Right lobe of liver (tissue), 4 donors: ENCODE data around the gene BCL10.
"Not testable (repeated sequence)": the region's sequence is repeated elsewhere in the genome, so short reads cannot be mapped to it uniquely, and the experiment has no call there.

Experiments used
- POLR2A ChIP-seq: fragments of 450-650 bp; IDR thresholded peaks from one replicate; pipeline ENCODE4 v1.6.1; 2017; ENCODE audit warnings: antibody characterized with exemption, mild to moderate bottlenecking
- TF ChIP-seq, protein P1 (sequence below), 4 donors: fragments of 200-600 bp in 3 of 4; fragments of 450-650 bp in 1 of 4; IDR thresholded peaks; one replicate each; pipeline versions ENCODE4 v1.5.1 to v1.8.0; 2016 to 2022; ENCODE audit warnings: antibody characterized with exemption in 4 of 4, mild to moderate bottlenecking in 2 of 4
- donor health status: DM: no; HTN: no; CAD: no.
- donor health status: DM: no; HTN: no; CAD: no.
- donor health status: DM: no; HTN: yes; CAD: no.

DNA sequence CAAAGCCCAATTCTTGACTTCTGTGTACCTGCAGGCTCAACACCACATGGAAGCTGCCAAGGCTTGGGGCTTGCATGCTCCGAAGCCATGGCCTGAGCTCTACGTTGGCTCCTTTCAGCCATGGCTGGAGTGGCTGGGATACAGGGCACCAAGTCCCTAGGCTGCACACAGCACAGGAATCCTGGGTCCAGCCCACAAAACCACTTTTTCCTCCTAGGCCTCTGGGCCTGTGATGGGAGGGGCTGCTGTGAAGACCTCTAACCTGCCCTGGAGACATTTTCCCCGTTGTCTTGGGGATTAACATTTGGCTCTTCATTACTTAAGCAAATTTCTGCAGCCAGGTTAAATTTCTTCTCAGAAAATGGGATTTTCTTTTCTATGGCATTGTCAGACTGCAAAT, 27.4 kb downstream of the BCL10 start:
- TF ChIP-seq POLR2A: not testable (repeated sequence)
- TF ChIP-seq, protein P1, sequence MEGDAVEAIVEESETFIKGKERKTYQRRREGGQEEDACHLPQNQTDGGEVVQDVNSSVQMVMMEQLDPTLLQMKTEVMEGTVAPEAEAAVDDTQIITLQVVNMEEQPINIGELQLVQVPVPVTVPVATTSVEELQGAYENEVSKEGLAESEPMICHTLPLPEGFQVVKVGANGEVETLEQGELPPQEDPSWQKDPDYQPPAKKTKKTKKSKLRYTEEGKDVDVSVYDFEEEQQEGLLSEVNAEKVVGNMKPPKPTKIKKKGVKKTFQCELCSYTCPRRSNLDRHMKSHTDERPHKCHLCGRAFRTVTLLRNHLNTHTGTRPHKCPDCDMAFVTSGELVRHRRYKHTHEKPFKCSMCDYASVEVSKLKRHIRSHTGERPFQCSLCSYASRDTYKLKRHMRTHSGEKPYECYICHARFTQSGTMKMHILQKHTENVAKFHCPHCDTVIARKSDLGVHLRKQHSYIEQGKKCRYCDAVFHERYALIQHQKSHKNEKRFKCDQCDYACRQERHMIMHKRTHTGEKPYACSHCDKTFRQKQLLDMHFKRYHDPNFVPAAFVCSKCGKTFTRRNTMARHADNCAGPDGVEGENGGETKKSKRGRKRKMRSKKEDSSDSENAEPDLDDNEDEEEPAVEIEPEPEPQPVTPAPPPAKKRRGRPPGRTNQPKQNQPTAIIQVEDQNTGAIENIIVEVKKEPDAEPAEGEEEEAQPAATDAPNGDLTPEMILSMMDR (IDR thresholded peaks at IDR 0.05): not testable (repeated sequence)
